HepG2 (cell line): ENCODE data around the gene TMEM187. TPM values are rescaled to one million over a fixed set of nuclear protein-coding genes. Genes with fewer than 3 reads are reported as not detected.

ENCODE experiments used
- CCDC6 ChIP-seq: sonication (generic); formaldehyde crosslinking; IDR thresholded peaks from 2 replicates; pipeline ENCODE4 v1.8.1; 2022; ENCODE audit warnings: mild to moderate bottlenecking, missing genetic modification reagents, moderate library complexity
- FOSL1 ChIP-seq: sonication (generic); formaldehyde crosslinking; IDR thresholded peaks from 2 replicates; pipeline ENCODE4 v1.9.0; 2021; ENCODE audit warnings: missing genetic modification reagents, borderline replicate concordance
- HDAC2 ChIP-seq: sonication (generic); formaldehyde crosslinking; IDR thresholded peaks from 2 replicates; pipeline ENCODE4 v1.4.0; 2020; ENCODE audit warnings: missing genetic modification reagents
- HNF4G ChIP-seq, 2 experiments: sonication (generic) in 1 of 2; formaldehyde crosslinking in 1 of 2; IDR thresholded peaks; 2 replicates each; pipeline versions ENCODE4 v1.4.0 to v1.6.1; 2011 to 2020; ENCODE audit warnings: borderline replicate concordance in 2 of 2, low read depth in 2 of 2, mild to moderate bottlenecking in 2 of 2, low read length in 1 of 2, missing genetic modification reagents in 1 of 2, moderate library complexity in 1 of 2
- HOXD1 ChIP-seq: sonication (generic); formaldehyde crosslinking; IDR thresholded peaks from 2 replicates; pipeline ENCODE4 v1.5.0; 2020; ENCODE audit warnings: missing genetic modification reagents
- JUND ChIP-seq: sonication (generic); formaldehyde crosslinking; IDR thresholded peaks from 2 replicates; pipeline ENCODE4 v1.8.0; 2022; ENCODE audit warnings: mild to moderate bottlenecking, missing genetic modification reagents
- MED8 ChIP-seq: sonication (generic); formaldehyde crosslinking; IDR thresholded peaks from 2 replicates; pipeline ENCODE4 v1.8.1; 2023; ENCODE audit warnings: mild to moderate bottlenecking, missing genetic modification reagents; ENCODE audit not compliant: insufficient replicate concordance
- MLLT10 ChIP-seq: sonication (generic); formaldehyde crosslinking; IDR thresholded peaks from 2 replicates; pipeline ENCODE4 v1.4.0; 2020; ENCODE audit warnings: missing genetic modification reagents
- NFIC ChIP-seq: IDR thresholded peaks from 2 replicates; pipeline ENCODE4 v1.6.1; 2012; ENCODE audit warnings: mild to moderate bottlenecking, low read length, inconsistent platforms
- NR2F2 ChIP-seq: IDR thresholded peaks from 2 replicates; pipeline ENCODE4 v1.6.1; 2012; ENCODE audit warnings: low read depth, inconsistent platforms, borderline replicate concordance
- NRL ChIP-seq: sonication (generic); formaldehyde crosslinking; IDR thresholded peaks from 2 replicates; pipeline ENCODE4 v1.5.0; 2020; ENCODE audit warnings: missing genetic modification reagents, mild to moderate bottlenecking, moderate library complexity, borderline replicate concordance
- RARG ChIP-seq: sonication (generic); formaldehyde crosslinking; IDR thresholded peaks from 2 replicates; pipeline ENCODE4 v1.4.0; 2020; ENCODE audit warnings: low read depth, mild to moderate bottlenecking, missing genetic modification reagents
- SMC3 ChIP-seq: IDR thresholded peaks from 2 replicates; pipeline ENCODE4 v1.6.1; 2011; ENCODE audit warnings: low read length, improper control_type of control experiment
- SMYD3 ChIP-seq: sonication (generic); formaldehyde crosslinking; IDR thresholded peaks from 2 replicates; pipeline ENCODE4 v1.8.1; 2023; ENCODE audit warnings: mild to moderate bottlenecking, missing genetic modification reagents
- YEATS2 ChIP-seq: sonication (generic); formaldehyde crosslinking; IDR thresholded peaks from 2 replicates; pipeline ENCODE4 v1.4.0; 2020; ENCODE audit warnings: missing genetic modification reagents, borderline replicate concordance
- ZNF251 ChIP-seq: sonication (generic); formaldehyde crosslinking; IDR thresholded peaks from 2 replicates; pipeline ENCODE4 v1.9.0; 2021; ENCODE audit warnings: mild to moderate bottlenecking, missing genetic modification reagents
- polyA plus RNA-seq, 8 experiments: library from polyadenylated mRNA; depleted of rRNA in 3 of 8; stranded (reverse) in 7 of 8; unstranded in 1 of 8; fragments of >200 nt; fragmentation: Illumina TruSeq in 4 of 8; extraction: Trizol in 4 of 8; gene quantifications; 2 replicates each; pipeline versions ENCODE4 v1.2.1 to v1.2.3, GENCODE V29; 2011 to 2016; ENCODE audit warnings: low read depth in 4 of 8, missing spikeins in 1 of 8, mixed read lengths in 1 of 8; ENCODE audit not compliant: insufficient read depth in 1 of 8
- total RNA-seq, 5 experiments: library from RNA; depleted of rRNA; stranded (reverse); fragments of >200 nt; fragmentation: Illumina TruSeq; extraction: Trizol; gene quantifications; 2 replicates each; pipeline ENCODE4 v1.2.3, GENCODE V29; 2016; ENCODE audit warnings: low read depth in 1 of 5
- TF ChIP-seq, protein P1 (sequence below), 2 experiments: sonication (generic) in 1 of 2; formaldehyde crosslinking in 1 of 2; IDR thresholded peaks; 2 replicates each; pipeline versions ENCODE4 v1.4.0 to v1.6.1; 2016 to 2020; ENCODE audit warnings: borderline replicate concordance in 1 of 2, low read depth in 1 of 2, mild to moderate bottlenecking in 1 of 2, missing genetic modification reagents in 1 of 2
- TF ChIP-seq, protein P2 (sequence below): sonication (generic); formaldehyde crosslinking; IDR thresholded peaks from 2 replicates; pipeline ENCODE4 v1.8.1; 2023; ENCODE audit warnings: mild to moderate bottlenecking, inconsistent platforms, moderate library complexity, missing genetic modification reagents, borderline replicate concordance
- TF ChIP-seq, protein P3 (sequence below): sonication (generic); formaldehyde crosslinking; IDR thresholded peaks from 2 replicates; pipeline ENCODE4 v1.5.1; 2020; ENCODE audit warnings: missing genetic modification reagents, mild to moderate bottlenecking, borderline replicate concordance
- TF ChIP-seq, protein P4 (sequence below): sonication (generic); formaldehyde crosslinking; IDR thresholded peaks from 2 replicates; pipeline ENCODE4 v1.5.1; 2020; ENCODE audit warnings: mild to moderate bottlenecking, missing genetic modification reagents, moderate library complexity

TMEM187 gene
- total and polyA plus RNA-seq, 2 of the 13 experiments (the other 11 are each of a cell fraction or from before 2014, with no cell fraction given), result 2.2 to 6.2 TPM

DNA sequence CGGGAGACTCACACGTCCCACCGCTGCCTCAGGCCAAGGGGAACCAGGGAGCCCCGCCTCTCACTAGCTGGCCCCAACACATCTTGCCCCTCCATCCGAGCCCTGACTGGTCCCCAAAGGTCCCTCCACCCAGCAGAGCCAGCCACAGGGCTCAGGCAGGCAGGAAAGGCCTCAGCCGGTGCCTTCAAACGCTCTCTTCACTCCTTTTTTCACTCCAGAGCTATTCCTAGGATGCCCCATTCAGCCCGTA lies 45.0 kb upstream of the TMEM187 start (continued):
- no peak for TF ChIP-seq SMC3
- TF ChIP-seq ZNF251 (CRISPR knock-in tag), result no peak
- TF ChIP-seq MLLT10 (CRISPR knock-in tag), result no peak
- TF ChIP-seq, protein P1, sequence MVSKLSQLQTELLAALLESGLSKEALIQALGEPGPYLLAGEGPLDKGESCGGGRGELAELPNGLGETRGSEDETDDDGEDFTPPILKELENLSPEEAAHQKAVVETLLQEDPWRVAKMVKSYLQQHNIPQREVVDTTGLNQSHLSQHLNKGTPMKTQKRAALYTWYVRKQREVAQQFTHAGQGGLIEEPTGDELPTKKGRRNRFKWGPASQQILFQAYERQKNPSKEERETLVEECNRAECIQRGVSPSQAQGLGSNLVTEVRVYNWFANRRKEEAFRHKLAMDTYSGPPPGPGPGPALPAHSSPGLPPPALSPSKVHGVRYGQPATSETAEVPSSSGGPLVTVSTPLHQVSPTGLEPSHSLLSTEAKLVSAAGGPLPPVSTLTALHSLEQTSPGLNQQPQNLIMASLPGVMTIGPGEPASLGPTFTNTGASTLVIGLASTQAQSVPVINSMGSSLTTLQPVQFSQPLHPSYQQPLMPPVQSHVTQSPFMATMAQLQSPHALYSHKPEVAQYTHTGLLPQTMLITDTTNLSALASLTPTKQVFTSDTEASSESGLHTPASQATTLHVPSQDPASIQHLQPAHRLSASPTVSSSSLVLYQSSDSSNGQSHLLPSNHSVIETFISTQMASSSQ (IDR thresholded peaks at IDR 0.05; ENCODE audit: low read depth), result no peak
- TF ChIP-seq, protein P1 (CRISPR knock-in tag; IDR thresholded peaks at IDR 0.05; ENCODE audit: borderline replicate concordance), result no peak
- TF ChIP-seq HDAC2 (CRISPR knock-in tag), result no peak
- TF ChIP-seq JUND (CRISPR knock-in tag), result no peak
- TF ChIP-seq, protein P2, sequence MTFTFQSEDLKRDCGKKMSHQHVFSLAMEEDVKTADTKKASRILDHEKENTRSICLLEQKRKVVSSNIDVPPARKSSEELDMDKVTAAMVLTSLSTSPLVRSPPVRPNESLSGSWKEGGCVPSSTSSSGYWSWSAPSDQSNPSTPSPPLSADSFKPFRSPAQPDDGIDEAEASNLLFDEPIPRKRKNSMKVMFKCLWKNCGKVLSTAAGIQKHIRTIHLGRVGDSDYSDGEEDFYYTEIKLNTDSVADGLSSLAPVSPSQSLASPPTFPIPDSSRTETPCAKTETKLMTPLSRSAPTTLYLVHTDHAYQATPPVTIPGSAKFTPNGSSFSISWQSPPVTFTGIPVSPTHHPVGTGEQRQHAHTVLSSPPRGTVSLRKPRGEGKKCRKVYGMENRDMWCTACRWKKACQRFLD (CRISPR knock-in tag), result no peak
- TF ChIP-seq FOSL1 (CRISPR knock-in tag), result no peak
- TF ChIP-seq NFIC, result no peak
- TF ChIP-seq HNF4G (IDR thresholded peaks at IDR 0.05; ENCODE audit: borderline replicate concordance, low read depth, low read length), result no peak
- TF ChIP-seq HNF4G (CRISPR knock-in tag; IDR thresholded peaks at IDR 0.05; ENCODE audit: borderline replicate concordance, low read depth), result no peak
- TF ChIP-seq HOXD1 (CRISPR knock-in tag), result no peak
- TF ChIP-seq CCDC6, result 0 out of 2 replicates have a peak, but pooled peaks have one; percentile 39
- no peak for TF ChIP-seq RARG (CRISPR knock-in tag)
- no peak for TF ChIP-seq YEATS2
- TF ChIP-seq, protein P3, sequence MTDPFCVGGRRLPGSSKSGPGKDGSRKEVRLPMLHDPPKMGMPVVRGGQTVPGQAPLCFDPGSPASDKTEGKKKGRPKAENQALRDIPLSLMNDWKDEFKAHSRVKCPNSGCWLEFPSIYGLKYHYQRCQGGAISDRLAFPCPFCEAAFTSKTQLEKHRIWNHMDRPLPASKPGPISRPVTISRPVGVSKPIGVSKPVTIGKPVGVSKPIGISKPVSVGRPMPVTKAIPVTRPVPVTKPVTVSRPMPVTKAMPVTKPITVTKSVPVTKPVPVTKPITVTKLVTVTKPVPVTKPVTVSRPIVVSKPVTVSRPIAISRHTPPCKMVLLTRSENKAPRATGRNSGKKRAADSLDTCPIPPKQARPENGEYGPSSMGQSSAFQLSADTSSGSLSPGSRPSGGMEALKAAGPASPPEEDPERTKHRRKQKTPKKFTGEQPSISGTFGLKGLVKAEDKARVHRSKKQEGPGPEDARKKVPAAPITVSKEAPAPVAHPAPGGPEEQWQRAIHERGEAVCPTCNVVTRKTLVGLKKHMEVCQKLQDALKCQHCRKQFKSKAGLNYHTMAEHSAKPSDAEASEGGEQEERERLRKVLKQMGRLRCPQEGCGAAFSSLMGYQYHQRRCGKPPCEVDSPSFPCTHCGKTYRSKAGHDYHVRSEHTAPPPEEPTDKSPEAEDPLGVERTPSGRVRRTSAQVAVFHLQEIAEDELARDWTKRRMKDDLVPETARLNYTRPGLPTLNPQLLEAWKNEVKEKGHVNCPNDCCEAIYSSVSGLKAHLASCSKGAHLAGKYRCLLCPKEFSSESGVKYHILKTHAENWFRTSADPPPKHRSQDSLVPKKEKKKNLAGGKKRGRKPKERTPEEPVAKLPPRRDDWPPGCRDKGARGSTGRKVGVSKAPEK (CRISPR knock-in tag), result no peak
- TF ChIP-seq NR2F2, result no peak
- TF ChIP-seq MED8 (CRISPR knock-in tag), result no peak
- TF ChIP-seq NRL, result no peak
- TF ChIP-seq, protein P4, sequence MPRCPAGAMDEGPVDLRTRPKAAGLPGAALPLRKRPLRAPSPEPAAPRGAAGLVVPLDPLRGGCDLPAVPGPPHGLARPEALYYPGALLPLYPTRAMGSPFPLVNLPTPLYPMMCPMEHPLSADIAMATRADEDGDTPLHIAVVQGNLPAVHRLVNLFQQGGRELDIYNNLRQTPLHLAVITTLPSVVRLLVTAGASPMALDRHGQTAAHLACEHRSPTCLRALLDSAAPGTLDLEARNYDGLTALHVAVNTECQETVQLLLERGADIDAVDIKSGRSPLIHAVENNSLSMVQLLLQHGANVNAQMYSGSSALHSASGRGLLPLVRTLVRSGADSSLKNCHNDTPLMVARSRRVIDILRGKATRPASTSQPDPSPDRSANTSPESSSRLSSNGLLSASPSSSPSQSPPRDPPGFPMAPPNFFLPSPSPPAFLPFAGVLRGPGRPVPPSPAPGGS (CRISPR knock-in tag), result 0 out of 2 replicates have a peak, but pooled peaks have one; percentile 11
- no peak for TF ChIP-seq SMYD3
